A549 treated with Hydrocortisone at 1 μM for 4 hours (cell line): ENCODE results near the gene KRTAP19-8. TPM values are rescaled to one million over a fixed set of nuclear protein-coding genes. Genes with fewer than 3 reads are reported as not detected.

ENCODE experiments used
- total RNA-seq: library from RNA; stranded (reverse); fragments of 200-300 nt; extraction: Qiagen RNA extraction; gene quantifications from 5 replicates; pipeline ENCODE4 v1.2.3, GENCODE V29; 2022

Gene KRTAP19-8
- total RNA-seq: not detected in 5 replicates

GRCh38 chr21:31038376-31038775 is at the start of gene KRTAP19-8:
KRTAP19-8 (minus strand) TSS chr21:31038476; CDS start chr21:31038443, 33 bp downstream.

Other genes with a start within 250 kb of the KRTAP19-8 start
- not detected in 5 replicates for gene KRTAP8-1, start 225.2 kb downstream of the KRTAP19-8 start, total RNA-seq
- gene KRTAP7-1, start 208.7 kb downstream of the KRTAP19-8 start, total RNA-seq: not detected in 5 replicates
- not detected in 5 replicates for gene KRTAP11-1, start 156.9 kb downstream of the KRTAP19-8 start, total RNA-seq